ENCODE data around the gene LONP2. TPM values are rescaled to one million over a fixed set of nuclear protein-coding genes. Genes with fewer than 3 reads are reported as not detected.
A peak's percentile ranks its signal among the peaks of the same experiment; 100 is the strongest.

The LONP2 gene
- total and polyA plus RNA-seq, 9 of the 15 experiments (the other 6 are each of a cell fraction or from before 2014, with no cell fraction given), result 8.1 to 41.2 (median 25.6) TPM

GRCh38 chr16:48300391-48300856 is 56.3 kb downstream of the LONP2 start (continued):
- TF ChIP-seq AFF4 (CRISPR knock-in tag; IDR thresholded peaks at IDR 0.05) (no peak), ETV6 (IDR thresholded peaks at IDR 0.05; ENCODE audit: borderline replicate concordance in 1 of 2, low read depth in 2 of 2, low read length in 1 of 2) (no peak), ETV6 (CRISPR knock-in tag; IDR thresholded peaks at IDR 0.05; ENCODE audit: borderline replicate concordance) (no peak), VEZF1 (CRISPR knock-in tag; IDR thresholded peaks at IDR 0.05) (no peak; the same call in 1 of the 2 replicates), REST (IDR thresholded peaks at IDR 0.05; ENCODE audit: borderline replicate concordance) (no peak), REST (CRISPR knock-in tag; IDR thresholded peaks at IDR 0.05; ENCODE audit: low read depth) (no peak), XRCC4 (IDR thresholded peaks at IDR 0.05; ENCODE audit: extremely low read depth, insufficient read depth, insufficient read length) (no peak), PTRF (tag; IDR thresholded peaks at IDR 0.05) (peak; percentile 74), HDGF (IDR thresholded peaks at IDR 0.05) (no peak), ARID2 (IDR thresholded peaks at IDR 0.05) (no peak), CBX2 (IDR thresholded peaks at IDR 0.05; ENCODE audit: insufficient read depth, low read length, poor library complexity, severe bottlenecking) (no peak), ZNF695 (CRISPR knock-in tag; IDR thresholded peaks at IDR 0.05) (no peak), RBBP5 (IDR thresholded peaks at IDR 0.05; ENCODE audit: borderline replicate concordance, insufficient read depth, low read length, poor library complexity, severe bottlenecking) (no peak), ELF4 (CRISPR knock-in tag; IDR thresholded peaks at IDR 0.05) (no peak), CCAR2 (IDR thresholded peaks at IDR 0.05; ENCODE audit: low read depth, low read length) (no peak), ZNF717 (CRISPR knock-in tag; IDR thresholded peaks at IDR 0.05) (no peak)
